GM12874 (cell line): ENCODE data around the gene PIK3R2.

Experiments
- TF ChIP-seq, protein P1 (sequence below): IDR thresholded peaks from 2 replicates; pipeline ENCODE4 v1.5.1; 2011; ENCODE audit warnings: low read depth, mild to moderate bottlenecking, control low read depth, low read length, moderate library complexity; ENCODE audit not compliant: insufficient read depth

The PIK3R2 gene

DNA sequence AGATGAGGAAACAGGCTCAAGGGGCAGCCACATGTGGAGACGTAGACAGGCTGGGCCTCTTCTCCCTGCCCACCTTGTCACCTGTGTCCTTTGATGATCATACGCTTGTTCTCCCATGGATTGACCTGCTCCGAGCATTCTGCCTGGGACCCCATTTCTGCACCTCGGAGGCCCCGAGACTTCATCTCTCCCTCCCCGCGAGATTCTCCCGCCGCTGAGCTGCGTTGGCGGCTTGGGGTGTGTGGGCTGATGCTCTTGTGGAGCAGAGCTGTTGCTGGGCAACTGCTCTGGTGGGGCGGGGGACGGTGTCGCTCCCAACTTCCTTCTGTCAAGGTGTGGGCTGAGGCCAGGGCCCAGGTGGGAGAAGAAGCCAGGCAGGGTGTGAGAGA is 33.3 kb upstream of the PIK3R2 start:
- TF ChIP-seq, protein P1, sequence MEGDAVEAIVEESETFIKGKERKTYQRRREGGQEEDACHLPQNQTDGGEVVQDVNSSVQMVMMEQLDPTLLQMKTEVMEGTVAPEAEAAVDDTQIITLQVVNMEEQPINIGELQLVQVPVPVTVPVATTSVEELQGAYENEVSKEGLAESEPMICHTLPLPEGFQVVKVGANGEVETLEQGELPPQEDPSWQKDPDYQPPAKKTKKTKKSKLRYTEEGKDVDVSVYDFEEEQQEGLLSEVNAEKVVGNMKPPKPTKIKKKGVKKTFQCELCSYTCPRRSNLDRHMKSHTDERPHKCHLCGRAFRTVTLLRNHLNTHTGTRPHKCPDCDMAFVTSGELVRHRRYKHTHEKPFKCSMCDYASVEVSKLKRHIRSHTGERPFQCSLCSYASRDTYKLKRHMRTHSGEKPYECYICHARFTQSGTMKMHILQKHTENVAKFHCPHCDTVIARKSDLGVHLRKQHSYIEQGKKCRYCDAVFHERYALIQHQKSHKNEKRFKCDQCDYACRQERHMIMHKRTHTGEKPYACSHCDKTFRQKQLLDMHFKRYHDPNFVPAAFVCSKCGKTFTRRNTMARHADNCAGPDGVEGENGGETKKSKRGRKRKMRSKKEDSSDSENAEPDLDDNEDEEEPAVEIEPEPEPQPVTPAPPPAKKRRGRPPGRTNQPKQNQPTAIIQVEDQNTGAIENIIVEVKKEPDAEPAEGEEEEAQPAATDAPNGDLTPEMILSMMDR = no peak

DNA sequence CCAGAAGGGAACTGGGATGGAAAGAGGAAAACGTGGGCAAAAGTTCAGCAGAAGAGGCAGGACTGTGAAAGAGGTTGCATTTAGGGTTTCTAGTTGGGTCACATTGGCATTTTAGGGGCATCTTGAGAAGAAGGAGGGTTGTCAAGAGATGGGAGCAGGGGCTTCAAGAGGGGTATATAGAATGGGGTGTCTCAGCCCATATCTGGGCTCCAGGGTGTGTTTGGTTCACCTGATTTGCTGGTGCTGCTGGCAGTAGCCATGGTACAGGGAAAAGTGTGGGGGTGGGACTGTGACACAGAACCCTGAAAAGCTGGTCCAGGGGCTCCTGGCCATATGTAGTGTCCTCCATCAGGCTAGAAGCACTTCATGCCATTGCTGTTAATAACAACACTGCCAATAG is 32.8 kb upstream of the PIK3R2 start:
- TF ChIP-seq, protein P1 = no peak

DNA sequence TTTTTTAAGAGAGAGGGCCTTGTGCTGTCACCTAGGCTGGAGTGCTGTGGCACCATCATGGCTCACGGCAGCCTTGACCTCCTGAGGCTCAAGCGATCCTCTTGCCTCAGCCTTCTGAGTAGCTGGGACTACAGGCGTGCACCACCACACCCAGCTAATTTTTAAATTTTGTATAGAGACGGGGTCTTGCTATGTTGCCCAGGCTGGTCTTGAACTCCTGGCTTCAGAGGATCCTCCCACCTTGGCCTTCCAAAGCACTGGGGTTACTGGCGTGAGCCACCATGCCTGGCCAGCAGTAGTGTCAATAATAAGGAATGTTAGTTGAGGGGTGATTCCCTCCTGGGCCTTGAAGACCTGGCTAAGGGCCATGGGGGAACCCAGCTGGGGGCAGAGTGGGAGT is 31.8 kb upstream of the PIK3R2 start:
- TF ChIP-seq, protein P1 = no peak

DNA sequence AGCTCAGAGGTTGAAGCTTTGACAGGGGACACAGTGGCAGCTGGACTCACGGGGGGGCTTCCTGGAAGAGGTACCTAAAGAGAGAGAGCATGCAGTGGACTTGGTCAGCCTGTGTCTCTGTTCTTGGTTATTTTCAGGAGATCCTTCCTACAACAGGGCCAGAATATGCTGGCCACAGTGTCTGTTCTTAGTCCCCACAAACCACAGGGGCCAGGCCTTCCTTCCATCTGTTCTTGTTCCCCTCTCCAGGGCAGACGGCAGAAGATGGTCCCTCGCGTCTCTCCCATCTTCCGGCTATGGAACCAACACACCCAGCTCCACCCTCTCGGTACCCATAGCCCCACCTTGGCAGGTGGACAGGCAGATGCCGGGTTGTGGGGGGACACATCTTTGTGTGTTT is 30.5 kb upstream of the PIK3R2 start:
- TF ChIP-seq, protein P1 = no peak

DNA sequence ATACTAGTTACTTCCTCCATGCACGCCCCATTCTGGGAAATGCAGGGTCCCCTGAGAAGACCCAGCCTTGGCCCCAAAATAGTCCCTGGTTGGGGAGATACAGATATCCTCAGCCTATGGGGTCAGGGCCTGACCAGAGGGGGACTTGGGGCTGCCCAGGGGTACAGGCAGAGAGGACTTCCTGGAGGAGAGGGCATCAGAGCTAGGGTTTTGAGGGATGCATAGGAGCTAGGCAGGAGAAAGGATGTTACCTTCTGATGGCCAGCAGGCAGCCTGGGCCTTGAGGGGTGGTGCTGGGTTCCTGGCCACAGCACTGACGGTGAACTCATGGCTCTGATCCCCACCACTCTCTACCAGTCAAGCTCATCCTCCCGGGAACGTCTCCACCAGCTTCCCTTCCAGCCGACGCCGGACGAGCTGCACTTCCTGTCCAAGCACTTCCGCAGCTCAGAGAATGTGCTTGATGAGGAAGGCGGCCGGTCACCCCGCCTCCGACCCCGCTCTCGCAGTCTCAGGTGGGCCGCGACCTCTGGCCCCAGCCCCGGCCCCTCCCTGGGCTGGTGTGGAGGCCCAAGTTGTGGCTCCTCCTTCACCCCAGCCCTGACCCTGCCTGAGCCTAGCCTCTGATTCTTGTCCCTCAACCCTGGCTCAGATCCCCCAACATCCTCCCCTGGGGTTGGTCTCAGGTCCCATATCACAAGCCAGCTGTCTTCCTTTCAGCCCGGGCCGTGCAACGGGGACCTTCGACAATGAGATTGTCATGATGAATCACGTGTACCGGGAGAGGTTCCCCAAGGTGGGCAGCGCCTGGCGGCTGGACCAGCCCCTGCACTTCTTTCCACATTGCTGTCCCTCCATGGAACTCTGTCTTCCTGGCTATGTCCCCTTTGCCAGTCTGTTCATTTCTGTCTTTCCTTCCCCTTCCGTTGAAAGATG is 29.8 kb upstream of the PIK3R2 start:
- TF ChIP-seq, protein P1 = no peak

DNA sequence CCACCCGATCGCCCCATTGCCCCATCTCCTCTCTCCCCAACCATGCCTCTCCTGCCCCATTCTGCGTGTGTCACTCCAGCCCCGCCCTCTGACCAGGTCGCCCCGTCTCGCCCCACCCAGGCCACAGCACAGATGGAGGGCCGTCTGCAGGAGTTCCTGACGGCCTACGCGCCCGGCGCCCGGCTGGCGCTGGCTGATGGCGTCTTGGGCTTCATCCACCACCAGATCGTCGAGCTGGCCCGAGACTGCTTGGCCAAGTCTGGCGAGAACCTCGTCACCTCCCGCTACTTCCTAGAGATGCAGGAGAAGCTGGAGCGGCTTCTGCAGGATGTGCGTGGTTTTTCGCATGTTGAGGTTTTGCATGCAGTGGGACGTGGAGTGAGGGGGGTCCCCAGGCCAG is 29.1 kb upstream of the PIK3R2 start:
- TF ChIP-seq, protein P1 = no peak

DNA sequence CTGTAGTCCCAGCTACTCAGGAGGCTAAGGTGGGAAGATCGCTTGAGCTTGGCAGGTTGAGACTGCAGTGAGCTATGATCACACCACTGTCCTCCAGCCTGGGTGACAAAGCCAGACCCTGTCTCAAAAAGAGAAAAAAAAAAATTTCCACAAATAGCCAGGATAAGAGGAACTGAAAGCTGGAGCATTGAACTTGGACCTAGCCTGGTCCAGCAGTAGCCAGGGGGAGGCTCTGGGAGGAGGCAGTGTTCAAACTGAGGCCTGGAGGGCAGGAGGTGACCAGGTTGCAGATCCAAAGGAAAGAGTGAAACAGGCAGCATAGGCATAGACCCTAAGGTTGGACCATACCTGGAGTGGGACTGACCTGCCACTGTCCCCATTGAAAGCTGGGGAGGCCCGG is 26.9 kb upstream of the PIK3R2 start:
- TF ChIP-seq, protein P1 = no peak
